OCI-M1 (cell line): ENCODE results near the gene FOXA3.
"Not testable (repeated sequence)": the region's sequence is repeated elsewhere in the genome, so short reads cannot be mapped to it uniquely, and the experiment has no call there.

ENCODE experiments used
- DNase-seq: peaks from one replicate; lab custom pipeline; 2025; lab: John Stamatoyannopoulos, UW

FOXA3 gene

GRCh38 chr19:45890877-45891276 is 26.8 kb downstream of the FOXA3 start:
- no peak for DNase-seq

GRCh38 chr19:45895519-45895972 is 31.4 kb downstream of the FOXA3 start:
- DNase-seq, result no peak

- DNase-seq, result not testable (repeated sequence)
Observed at GRCh38 chr19:45895983-45896599, 32.0 kb downstream of the FOXA3 start.

- no peak for DNase-seq
Observed at GRCh38 chr19:45897261-45897812, 33.2 kb downstream of the FOXA3 start.

- no peak for DNase-seq
Observed at GRCh38 chr19:45899253-45899652, 35.1 kb downstream of the FOXA3 start.

- DNase-seq, result no peak
Observed at GRCh38 chr19:45899919-45900589, 35.9 kb downstream of the FOXA3 start.

- DNase-seq, result peak; percentile 32
Observed at GRCh38 chr19:45900738-45901431, 36.8 kb downstream of the FOXA3 start.

GRCh38 chr19:45901432-45901911 is 37.3 kb downstream of the FOXA3 start:
- DNase-seq, result no peak

- DNase-seq, result peak; percentile 45
Observed at GRCh38 chr19:45901912-45902650, 38.0 kb downstream of the FOXA3 start, which contains the start of gene MYPOP. MYPOP (minus strand) TSS chr19:45902613; CDS start chr19:45901773, 840 bp downstream.

- peak; percentile 99 for DNase-seq
Observed at GRCh38 chr19:45902651-45903625, 38.8 kb downstream of the FOXA3 start.

- no peak for DNase-seq
Observed at GRCh38 chr19:45905011-45905410, 40.9 kb downstream of the FOXA3 start.

GRCh38 chr19:45906221-45906620 is 42.1 kb downstream of the FOXA3 start:
- DNase-seq, result no peak

GRCh38 chr19:45908956-45909355 is 44.8 kb downstream of the FOXA3 start:
- no peak for DNase-seq

- DNase-seq, result no peak
Observed at GRCh38 chr19:45911291-45911690, 47.2 kb downstream of the FOXA3 start.

GRCh38 chr19:45913874-45914830 is 50.0 kb downstream of the FOXA3 start, which contains the start of gene NANOS2:
NANOS2 (minus strand) TSS chr19:45914778; CDS start chr19:45914693, 85 bp downstream.
- peak; percentile 68 for DNase-seq

GRCh38 chr19:45917421-45918091 is 53.4 kb downstream of the FOXA3 start:
- peak; percentile 91 for DNase-seq

- DNase-seq, result no peak
Observed at GRCh38 chr19:45918721-45919120, 54.6 kb downstream of the FOXA3 start.

- no peak for DNase-seq
Observed at GRCh38 chr19:45919678-45920077, 55.6 kb downstream of the FOXA3 start.

- peak; percentile 50 for DNase-seq
Observed at GRCh38 chr19:45920458-45920857, 56.3 kb downstream of the FOXA3 start.
